Testis (tissue), 3 donors: ENCODE results near the gene NKX1-2. TPM values are rescaled to one million over a fixed set of nuclear protein-coding genes. Genes with fewer than 3 reads are reported as not detected.

Experiments used
- DNase-seq: peaks from one replicate; pipeline ENCODE4 v3.0.0-alpha.2; 2019
- H3K27ac ChIP-seq, 2 donors: fragments of 200-600 bp; sonication (generic); one replicate each; pipeline ENCODE4 v1.5.1; 2019
- H3K27me3 ChIP-seq: fragments of 200-600 bp; sonication (generic); one replicate; pipeline ENCODE4 v1.5.1; 2019
- H3K36me3 ChIP-seq: fragments of 200-600 bp; sonication (generic); one replicate; pipeline ENCODE4 v1.5.1; 2017; ENCODE audit warnings: low read depth; ENCODE audit errors: missing control alignments
- H3K4me1 ChIP-seq: fragments of 200-600 bp; sonication (generic); one replicate; pipeline ENCODE4 v1.5.1; 2019
- H3K4me3 ChIP-seq, 2 donors: fragments of 200-600 bp; sonication (generic); one replicate each; pipeline ENCODE4 v1.5.1; 2017 to 2019
- H3K9me3 ChIP-seq: fragments of 200-600 bp; sonication (generic); one replicate; pipeline ENCODE4 v1.5.1; 2017
- POLR2A ChIP-seq: fragments of 450-650 bp; IDR thresholded peaks from one replicate; pipeline ENCODE4 v1.6.1; 2017; ENCODE audit warnings: antibody characterized with exemption, mild to moderate bottlenecking, moderate library complexity
- WGBS, 2 donors: methylation state at CpG; one replicate each; pipeline ENCODE4 v1.1.5; 2018; 5-methylcytosine and 5-hydroxymethylcytosine counted together
- intact Hi-C: fragments of 100-400 bp; cut with DNase I; formaldehyde crosslinking; loops from one replicate; pipeline ENCODE4 v1.15.1; 2023; ENCODE audit warnings: low total_unique reads
- polyA plus RNA-seq: library from polyadenylated mRNA; stranded (reverse); fragments of 350-450 nt; fragmentation: Illumina TruSeq; extraction: RNeasy Lipid Tissue Mini Kit (QIAGEN cat#74804); gene quantifications from one replicate; pipeline ENCODE4 v1.2.3, GENCODE V29; 2014; ENCODE audit warnings: low read depth, low replicate concordance; ENCODE audit not compliant: insufficient read depth
- total RNA-seq, 2 donors: library from RNA; depleted of rRNA; stranded (reverse); fragments of >200 nt; gene quantifications; one replicate each; pipeline ENCODE4 v1.2.3, GENCODE V29; 2016
- TF ChIP-seq, protein P1 (sequence below), 3 experiments: fragments of 450-650 bp in 2 of 3; fragments of 200-600 bp in 1 of 3; sonication (generic) in 1 of 3; IDR thresholded peaks; one replicate each; pipeline ENCODE4 v1.5.1; 2016 to 2019; ENCODE audit warnings: antibody characterized with exemption in 3 of 3, mild to moderate bottlenecking in 2 of 3, moderate library complexity in 1 of 3

NKX1-2 gene
- total and polyA plus RNA-seq, 3 donors from 2014 or later: 0.06 to 0.08 TPM; not detected in 1

DNA sequence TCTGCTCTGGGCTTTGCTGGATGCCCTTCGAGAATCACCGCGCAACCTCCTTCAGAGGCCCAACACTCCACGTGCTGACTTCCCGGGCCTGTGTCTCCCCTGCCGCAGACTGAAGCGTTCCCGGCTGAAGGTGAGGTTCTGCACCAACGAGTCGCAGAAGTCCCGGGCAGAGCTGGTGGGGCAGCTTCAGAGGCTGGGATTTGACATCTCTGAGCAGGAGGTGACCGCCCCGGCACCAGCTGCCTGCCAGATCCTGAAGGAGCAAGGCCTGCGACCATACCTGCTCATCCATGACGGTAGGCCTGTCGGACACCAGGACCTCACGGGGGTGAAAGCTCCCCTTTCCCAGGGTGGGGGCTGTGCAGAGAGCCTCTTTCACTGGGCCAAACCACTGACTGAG, 34.2 kb upstream of the NKX1-2 start:
- no peaks in the 10 kb centered on the region for H3K27me3 ChIP-seq
- no peak for DNase-seq
- H3K9me3 ChIP-seq: no peaks in the 10 kb centered on the region
- WGBS, 2 donors: 94 to 96% methylated on average over 3 to 17 of the region's 17 CpGs
- no peaks in the 10 kb centered on the region for H3K4me1 ChIP-seq
- TF ChIP-seq POLR2A: no peak
- TF ChIP-seq, protein P1, sequence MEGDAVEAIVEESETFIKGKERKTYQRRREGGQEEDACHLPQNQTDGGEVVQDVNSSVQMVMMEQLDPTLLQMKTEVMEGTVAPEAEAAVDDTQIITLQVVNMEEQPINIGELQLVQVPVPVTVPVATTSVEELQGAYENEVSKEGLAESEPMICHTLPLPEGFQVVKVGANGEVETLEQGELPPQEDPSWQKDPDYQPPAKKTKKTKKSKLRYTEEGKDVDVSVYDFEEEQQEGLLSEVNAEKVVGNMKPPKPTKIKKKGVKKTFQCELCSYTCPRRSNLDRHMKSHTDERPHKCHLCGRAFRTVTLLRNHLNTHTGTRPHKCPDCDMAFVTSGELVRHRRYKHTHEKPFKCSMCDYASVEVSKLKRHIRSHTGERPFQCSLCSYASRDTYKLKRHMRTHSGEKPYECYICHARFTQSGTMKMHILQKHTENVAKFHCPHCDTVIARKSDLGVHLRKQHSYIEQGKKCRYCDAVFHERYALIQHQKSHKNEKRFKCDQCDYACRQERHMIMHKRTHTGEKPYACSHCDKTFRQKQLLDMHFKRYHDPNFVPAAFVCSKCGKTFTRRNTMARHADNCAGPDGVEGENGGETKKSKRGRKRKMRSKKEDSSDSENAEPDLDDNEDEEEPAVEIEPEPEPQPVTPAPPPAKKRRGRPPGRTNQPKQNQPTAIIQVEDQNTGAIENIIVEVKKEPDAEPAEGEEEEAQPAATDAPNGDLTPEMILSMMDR (IDR thresholded peaks at IDR 0.05): no peak
- intact Hi-C loops: no loop called here
- H3K36me3 ChIP-seq: no peaks in the 10 kb centered on the region
- H3K27ac ChIP-seq: no peak overlapping the region
- H3K4me3 ChIP-seq: no peak overlapping the region

GRCh38 chr10:124482876-124483275, 33.0 kb upstream of the NKX1-2 start:
- no peaks in the 10 kb centered on the region for H3K36me3 ChIP-seq
- H3K27me3 ChIP-seq: no peaks in the 10 kb centered on the region
- no peak for TF ChIP-seq POLR2A
- TF ChIP-seq, protein P1 (IDR thresholded peaks at IDR 0.05): no peak
- H3K4me1 ChIP-seq: no peaks in the 10 kb centered on the region
- intact Hi-C loops: no loop called here
- WGBS, 2 donors: 89 to 93% methylated on average over 11 to 12 of the region's 12 CpGs
- DNase-seq: no peak
- H3K9me3 ChIP-seq: no peaks in the 10 kb centered on the region
- no peak overlapping the region for H3K4me3 ChIP-seq
- H3K27ac ChIP-seq: no peak overlapping the region

- Histone ChIP-seq H3K36me3 (no peaks in the 10 kb centered on the region), H3K9me3 (no peaks in the 10 kb centered on the region), H3K27me3 (no peaks in the 10 kb centered on the region), H3K27ac (no peak overlapping the region), H3K4me1 (no peaks in the 10 kb centered on the region), H3K4me3 (no peak overlapping the region)
- intact Hi-C loops: no loop called here
- DNase-seq: no peak
- TF ChIP-seq, protein P1 (IDR thresholded peaks at IDR 0.05): no peak
- TF ChIP-seq POLR2A: no peak
- WGBS, 2 donors: 91 to 93% methylated on average over 10 of the region's 10 CpGs
These were observed 32.5 kb upstream of the NKX1-2 start for GRCh38 chr10:124482236-124482800.

- intact Hi-C loops: no loop called here
- Histone ChIP-seq H3K4me1 (no peaks in the 10 kb centered on the region), H3K9me3 (no peaks in the 10 kb centered on the region), H3K27ac (no peak overlapping the region), H3K36me3 (no peaks in the 10 kb centered on the region), H3K27me3 (no peaks in the 10 kb centered on the region), H3K4me3 (no peak overlapping the region)
- no peak for DNase-seq
- TF ChIP-seq, protein P1 (IDR thresholded peaks at IDR 0.05): no peak
- no peak for TF ChIP-seq POLR2A
- WGBS, 2 donors: 88 to 94% methylated on average over 6 of the region's 6 CpGs
These were observed 31.9 kb upstream of the NKX1-2 start for GRCh38 chr10:124481717-124482116.

DNA sequence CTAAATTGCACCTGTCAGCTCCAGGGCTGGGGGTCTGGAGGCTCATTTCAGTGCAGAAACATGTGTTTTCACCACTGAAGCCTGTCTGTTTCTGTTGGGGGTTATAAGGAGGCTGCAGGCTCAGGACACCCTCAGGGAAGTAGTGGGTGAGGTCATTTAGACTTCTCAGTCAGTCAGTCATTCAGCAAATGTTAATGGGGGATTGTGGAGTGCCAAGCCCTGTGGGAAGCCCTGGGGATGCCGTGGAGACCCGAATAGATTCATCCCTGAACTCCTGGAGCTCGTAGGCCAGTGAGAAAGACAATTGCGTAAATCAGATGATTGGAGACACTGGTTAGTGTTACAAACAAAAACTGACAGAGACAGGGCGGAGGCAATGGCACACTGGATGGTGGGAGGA, 31.0 kb upstream of the NKX1-2 start:
- H3K9me3 ChIP-seq: no peaks in the 10 kb centered on the region
- H3K36me3 ChIP-seq: no peaks in the 10 kb centered on the region
- H3K27ac ChIP-seq: no peak overlapping the region
- 91 to 92% methylated on average over 5 of the region's 5 CpGs for WGBS, 2 donors
- H3K27me3 ChIP-seq: no peaks in the 10 kb centered on the region
- intact Hi-C loops: no loop called here
- TF ChIP-seq, protein P1 (IDR thresholded peaks at IDR 0.05): no peak
- no peak for TF ChIP-seq POLR2A
- no peaks in the 10 kb centered on the region for H3K4me1 ChIP-seq
- no peak for DNase-seq
- no peak overlapping the region for H3K4me3 ChIP-seq
